K562 (cell line): Measurements from ENCODE around the gene FDX1. TPM values are rescaled to one million over a fixed set of nuclear protein-coding genes. Genes with fewer than 3 reads are reported as not detected.

Experiments used
- ATAC-seq: fragments of 200-7000 bp; cut with Tn5 transposase; 3 replicates; pipeline ENCODE4 v1.9.1; 2020; ENCODE audit warnings: moderate library complexity
- BruUV-seq: library from RNA; stranded (reverse); fragments of 400-500 nt; replicated peaks from 2 replicates; lab custom pipeline; 2021; lab: Mats Ljungman, UMichigan
- CTCF ChIA-PET: fragments of 300-600 bp; formaldehyde crosslinking; extraction: SDS; loops from one replicate; lab custom pipeline; 2021; ENCODE audit warnings: low intra/inter-chr PET ratio; lab: Yijun Ruan, JAX
- POLR2A ChIA-PET: fragments of 300-600, 350-650 bp; sonication (Branson Sonifier 250); formaldehyde crosslinking; extraction: SDS; loops from one replicate; lab custom pipeline; 2021; ENCODE audit warnings: antibody characterized with exemption, inconsistent platforms; lab: Yijun Ruan, JAX
- DNase-seq, 4 experiments: peaks; one replicate each; pipeline versions ENCODE4 v3.0.0 to v3.0.0-alpha.2; 2011 to 2018; ENCODE audit warnings: low spot score in 3 of 4, mixed read lengths in 3 of 4; ENCODE audit errors: extremely low read depth in 1 of 4
- FAIRE-seq: peaks from 2 replicates; lab custom pipeline; 2011; peaks lifted over from hg19 to GRCh38; lab: Jason Lieb, UNC
- H2AFZ ChIP-seq: 2 replicates; pipeline ENCODE4 v1.6.0; 2011; ENCODE audit warnings: low read depth, low read length, control low read depth, inconsistent platforms
- H3K27ac ChIP-seq: fragments of 200-600 bp; 3 replicates; pipeline ENCODE4 v1.8.0; 2011; ENCODE audit warnings: low read depth, mild to moderate bottlenecking, control low read depth, inconsistent platforms, low read length, moderate library complexity, mixed read lengths; ENCODE audit errors: extremely low read depth
- H3K27me3 ChIP-seq, 2 experiments: fragments of 300-600 bp in 1 of 2; 2 replicates in 1 of 2; 3 replicates in 1 of 2; pipeline versions ENCODE4 v1.6.0 to v1.8.0; 2011; ENCODE audit warnings: inconsistent platforms in 2 of 2, low read length in 2 of 2, mild to moderate bottlenecking in 1 of 2, mixed read lengths in 1 of 2, moderate library complexity in 1 of 2; ENCODE audit not compliant: control insufficient read depth in 2 of 2, insufficient read depth in 2 of 2
- H3K36me3 ChIP-seq: fragments of 300-600 bp; 3 replicates; pipeline ENCODE4 v1.8.0; 2011; ENCODE audit warnings: mild to moderate bottlenecking, low read length, inconsistent platforms; ENCODE audit not compliant: control insufficient read depth, insufficient read depth
- H3K4me1 ChIP-seq, 2 experiments: fragments of 200-600 bp in 1 of 2; replicated peaks in 1 of 2; 2 replicates in 1 of 2; 3 replicates in 1 of 2; pipeline versions ENCODE4 v1.5.1 to v1.8.0; 2011; ENCODE audit warnings: inconsistent platforms in 2 of 2, low read length in 2 of 2, mild to moderate bottlenecking in 1 of 2, mixed read lengths in 1 of 2, moderate library complexity in 1 of 2; ENCODE audit not compliant: control insufficient read depth in 2 of 2, insufficient read depth in 2 of 2
- H3K4me2 ChIP-seq: 2 replicates; pipeline ENCODE4 v1.6.1; 2011; ENCODE audit warnings: low read length, control low read depth, inconsistent platforms, mixed read lengths; ENCODE audit not compliant: insufficient read depth
- H3K4me3 ChIP-seq: fragments of 200-600 bp; sonication (generic), shearing (Covaris generic); 2 replicates; pipeline ENCODE4 v1.5.1; 2016; ENCODE audit warnings: control low read depth, inconsistent platforms
- H3K79me2 ChIP-seq: fragments of 200-600 bp; 3 replicates; pipeline ENCODE4 v1.8.0; 2011; ENCODE audit warnings: low read length, inconsistent platforms; ENCODE audit not compliant: control insufficient read depth, insufficient read depth
- H3K9ac ChIP-seq, 2 experiments: 2 replicates each; pipeline versions ENCODE4 v1.6.0 to v1.6.1; 2011; ENCODE audit warnings: low read depth in 2 of 2, low read length in 2 of 2, control low read depth in 1 of 2, inconsistent platforms in 1 of 2, mild to moderate bottlenecking in 1 of 2, mixed read lengths in 1 of 2; ENCODE audit not compliant: insufficient read depth in 1 of 2
- H3K9me1 ChIP-seq: one replicate; pipeline ENCODE4 v1.6.0; 2011; ENCODE audit warnings: inconsistent platforms, mild to moderate bottlenecking, low read length, moderate library complexity; ENCODE audit not compliant: control insufficient read depth, insufficient read depth
- H3K9me3 ChIP-seq: replicated peaks from 2 replicates; pipeline ENCODE4 v1.5.1; 2011; ENCODE audit warnings: low read depth, low read length, inconsistent platforms; ENCODE audit not compliant: control insufficient read depth, insufficient read depth
- H4K20me1 ChIP-seq: replicated peaks from 2 replicates; pipeline ENCODE4 v1.6.1; 2011; ENCODE audit warnings: low read length, inconsistent platforms, mixed read lengths; ENCODE audit not compliant: control insufficient read depth, insufficient read depth
- CBX1 ChIP-seq: sonication (generic); IDR thresholded peaks from 2 replicates; pipeline ENCODE4 v1.6.1; 2016; ENCODE audit warnings: antibody characterized with exemption, low read depth, mild to moderate bottlenecking
- CXXC5 ChIP-seq: fragments of 250-450 bp; sonication (Bioruptor Pico); IDR thresholded peaks from 2 replicates; pipeline ENCODE4 v1.8.0; 2022; ENCODE audit warnings: inconsistent platforms, mild to moderate bottlenecking, moderate library complexity
- KLF16 ChIP-seq: IDR thresholded peaks from 2 replicates; pipeline ENCODE4 v1.6.1; 2016; ENCODE audit warnings: antibody characterized with exemption
- MYNN ChIP-seq, 2 experiments: sonication (generic); formaldehyde crosslinking in 1 of 2; IDR thresholded peaks; 2 replicates each; pipeline versions ENCODE4 v1.5.0 to v1.6.1; 2016 to 2020; ENCODE audit warnings: antibody characterized with exemption in 1 of 2, missing genetic modification reagents in 1 of 2
- PURB ChIP-seq: sonication (generic); formaldehyde crosslinking; IDR thresholded peaks from 2 replicates; pipeline ENCODE4 v1.9.0; 2021; ENCODE audit warnings: low read depth, mild to moderate bottlenecking, missing genetic modification reagents
- SETDB1 ChIP-seq: IDR thresholded peaks from one replicate; pipeline ENCODE4 v1.6.1; 2012; ENCODE audit warnings: low read length, control low read depth, inconsistent platforms
- ZNF316 ChIP-seq: fragments of 450-650 bp; IDR thresholded peaks from 2 replicates; pipeline ENCODE4 v1.6.1; 2016
- WGBS: fragments of 100-300 bp; shearing (Covaris generic); methylation state at CpG from one replicate; pipeline ENCODE4 v1.1.6; 2016; ENCODE audit warnings: low coverage, mixed read lengths; ENCODE audit not compliant: insufficient coverage; ENCODE audit errors: missing lambda C conversion rate; 5-methylcytosine and 5-hydroxymethylcytosine counted together
- in situ Hi-C: fragments of 300-500 bp; cut with MboI; formaldehyde crosslinking; loops from 4 replicates; pipeline ENCODE4 v1.15.0; 2018; ENCODE audit warnings: inconsistent platforms, mixed read lengths
- intact Hi-C: fragments of 100-400 bp; cut with micrococcal nuclease; formaldehyde crosslinking; loops from 2 replicates; pipeline ENCODE4 v1.14.2; 2022
- polyA plus RNA-seq, 8 experiments: library from polyadenylated mRNA; depleted of rRNA in 4 of 8; stranded (reverse) in 5 of 8; unstranded in 3 of 8; fragments of >200 nt; fragmentation: Nextera tagmentation in 2 of 8; fragmentation: Illumina TruSeq in 1 of 8; extraction: Ambion mirVana in 2 of 8; extraction: Trizol in 1 of 8; gene quantifications; 2 replicates each; pipeline versions ENCODE4 v1.2.1 to v1.2.3, GENCODE V29; 2011 to 2014; ENCODE audit warnings: inconsistent platforms in 1 of 8, missing spikeins in 1 of 8
- total RNA-seq, 7 experiments: library from RNA; depleted of rRNA in 6 of 7; stranded (reverse); fragments of >200 nt in 6 of 7; fragmentation: Illumina TruSeq in 2 of 7; extraction: Trizol in 2 of 7; gene quantifications; 2 replicates each; pipeline versions ENCODE4 v1.2.1 to v1.2.3, GENCODE V29; 2011 to 2021; ENCODE audit warnings: low replicate concordance in 1 of 7
- TF ChIP-seq, protein P1 (sequence below): fragments of 250-450 bp; sonication (Bioruptor Pico); IDR thresholded peaks from 2 replicates; pipeline ENCODE4 v1.4.0; 2020
- TF ChIP-seq, protein P2 (sequence below), 3 experiments: IDR thresholded peaks in 2 of 3; conservative IDR thresholded peaks in 1 of 3; 2 replicates each; pipeline ENCODE4 v1.5.1; 2011 to 2012; ENCODE audit warnings: low read length in 3 of 3, mild to moderate bottlenecking in 3 of 3, control low read depth in 2 of 3, improper control_type of control experiment in 1 of 3, inconsistent platforms in 1 of 3, low read depth in 1 of 3, mixed read lengths in 1 of 3, moderate library complexity in 1 of 3; ENCODE audit not compliant: insufficient read depth in 2 of 3

The FDX1 gene
- total and polyA plus RNA-seq, 9 of the 15 experiments (the other 6 are each of a cell fraction or from before 2014, with no cell fraction given) = 6.4 to 14.3 (median 11.4) TPM

DNA sequence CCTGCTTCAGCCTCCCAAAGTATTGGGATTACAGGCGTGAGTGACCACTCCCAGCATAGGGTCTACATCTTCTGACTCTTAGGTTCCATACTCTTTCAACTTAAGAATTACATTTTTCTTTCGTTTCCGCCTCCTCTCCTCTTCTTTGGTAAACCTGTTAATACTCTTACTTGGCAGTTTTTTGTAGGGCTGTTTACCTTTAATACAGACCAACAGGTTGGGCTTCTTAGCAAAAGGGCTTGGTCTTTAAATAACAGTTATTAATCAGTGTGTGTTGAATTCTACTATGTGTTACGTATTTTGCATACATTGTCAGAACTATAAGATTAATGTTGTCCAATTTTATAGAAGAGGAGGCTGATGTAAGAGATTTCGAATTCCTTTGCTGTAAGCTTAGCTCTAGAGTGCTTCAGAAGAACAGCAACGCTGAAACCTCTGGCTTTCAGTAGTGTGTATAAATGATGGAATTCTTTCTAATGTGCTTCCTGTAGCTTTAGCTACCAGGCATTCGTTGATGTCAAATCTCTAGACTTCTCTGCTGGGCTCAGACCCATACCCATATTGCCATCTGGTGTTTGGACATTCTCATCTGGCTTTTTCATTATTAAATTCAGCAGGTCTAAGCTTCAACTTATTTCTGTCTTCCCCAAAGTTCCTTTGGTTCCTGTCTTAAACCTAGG lies 3.1 kb downstream of the FDX1 start:
- in situ Hi-C loops = loop anchor here (10.0 kb wide), 1 partner anchor 228 kb away; no protein-coding TSS in a partner anchor
- POLR2A ChIA-PET = interaction anchor here (0.8 kb wide), 1 partner anchor 321 kb away, joined by 4 read pairs; no protein-coding TSS in a partner anchor
- H3K36me3 ChIP-seq = peaks cover 9% of the 10 kb centered on the region; the same call in 1 of the 3 replicates

More for the DNA sequence above, 3.1 kb downstream of the FDX1 start:
- Histone ChIP-seq H3K9me1 (no peaks in the 10 kb centered on the region), H2AFZ (no peak overlapping the region), H3K4me1 (peaks cover 14 to 26% of the 10 kb centered on the region in 2 experiments; a peak in 4 of 5 replicates), H3K4me2 (no peak overlapping the region), H3K9me3 (no peaks in the 10 kb centered on the region)
- no TSS peak for BruUV-seq
- CTCF ChIA-PET = interaction anchor here (1.0 to 1.6 kb wide), 2 partner anchors 230 to 231 kb away, joined by 10 to 16 read pairs; no protein-coding TSS in a partner anchor
- intact Hi-C loops = loop anchor here (1.0 to 10.0 kb wide), 7 partner anchors 56 to 992 kb away; partner anchors contain the start of genes RDX and ZC3H12C
- TF ChIP-seq, protein P1, sequence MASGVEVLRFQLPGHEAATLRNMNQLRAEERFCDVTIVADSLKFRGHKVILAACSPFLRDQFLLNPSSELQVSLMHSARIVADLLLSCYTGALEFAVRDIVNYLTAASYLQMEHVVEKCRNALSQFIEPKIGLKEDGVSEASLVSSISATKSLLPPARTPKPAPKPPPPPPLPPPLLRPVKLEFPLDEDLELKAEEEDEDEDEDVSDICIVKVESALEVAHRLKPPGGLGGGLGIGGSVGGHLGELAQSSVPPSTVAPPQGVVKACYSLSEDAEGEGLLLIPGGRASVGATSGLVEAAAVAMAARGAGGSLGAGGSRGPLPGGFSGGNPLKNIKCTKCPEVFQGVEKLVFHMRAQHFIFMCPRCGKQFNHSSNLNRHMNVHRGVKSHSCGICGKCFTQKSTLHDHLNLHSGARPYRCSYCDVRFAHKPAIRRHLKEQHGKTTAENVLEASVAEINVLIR (CRISPR knock-in tag) = no peak
- TF ChIP-seq PURB (CRISPR knock-in tag) (no peak), CBX1 (no peak), KLF16 (no peak), MYNN (IDR thresholded peaks at IDR 0.05) (no peak), MYNN (CRISPR knock-in tag; IDR thresholded peaks at IDR 0.05) (no peak), SETDB1 (no peak), ZNF316 (no peak), CXXC5 (CRISPR knock-in tag) (no peak)
- TF ChIP-seq, protein P2, sequence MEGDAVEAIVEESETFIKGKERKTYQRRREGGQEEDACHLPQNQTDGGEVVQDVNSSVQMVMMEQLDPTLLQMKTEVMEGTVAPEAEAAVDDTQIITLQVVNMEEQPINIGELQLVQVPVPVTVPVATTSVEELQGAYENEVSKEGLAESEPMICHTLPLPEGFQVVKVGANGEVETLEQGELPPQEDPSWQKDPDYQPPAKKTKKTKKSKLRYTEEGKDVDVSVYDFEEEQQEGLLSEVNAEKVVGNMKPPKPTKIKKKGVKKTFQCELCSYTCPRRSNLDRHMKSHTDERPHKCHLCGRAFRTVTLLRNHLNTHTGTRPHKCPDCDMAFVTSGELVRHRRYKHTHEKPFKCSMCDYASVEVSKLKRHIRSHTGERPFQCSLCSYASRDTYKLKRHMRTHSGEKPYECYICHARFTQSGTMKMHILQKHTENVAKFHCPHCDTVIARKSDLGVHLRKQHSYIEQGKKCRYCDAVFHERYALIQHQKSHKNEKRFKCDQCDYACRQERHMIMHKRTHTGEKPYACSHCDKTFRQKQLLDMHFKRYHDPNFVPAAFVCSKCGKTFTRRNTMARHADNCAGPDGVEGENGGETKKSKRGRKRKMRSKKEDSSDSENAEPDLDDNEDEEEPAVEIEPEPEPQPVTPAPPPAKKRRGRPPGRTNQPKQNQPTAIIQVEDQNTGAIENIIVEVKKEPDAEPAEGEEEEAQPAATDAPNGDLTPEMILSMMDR (IDR thresholded peaks at IDR 0.05 in 2 of 3, conservative IDR thresholded peaks at IDR 0.05 in 1 of 3; ENCODE audit: insufficient read depth in 2 of 3, low read depth in 1 of 3, low read length in 3 of 3) = peak in 1 of 3 experiments; percentile 5; a peak in 1 of 6 replicates
- TF ChIP-seq, all 486 proteins: peak for 1
- Histone ChIP-seq H3K79me2 (peaks cover 62% of the 10 kb centered on the region), H3K9ac (no peak overlapping the region), H3K27ac (no peak overlapping the region), H4K20me1 (no peaks in the 10 kb centered on the region; the same call in 1 of the 2 replicates), H3K27me3 (no peaks in the 10 kb centered on the region), H3K4me3 (no peak overlapping the region)
- WGBS = 65% methylated on average over 7 of the region's 7 CpGs
- FAIRE-seq (no peak), ATAC-seq (no peak), DNase-seq (no peak)
